ENCODE data around the gene ADRM1.

The ADRM1 gene

GRCh38 chr20:62350098-62350628, 47.4 kb downstream of the ADRM1 start:
- no peak overlapping the region for H3K4me3 ChIP-seq (ENCODE audit: low read depth, low read length)
- DNase-seq (ENCODE audit: low read depth), result no peak
- TF ChIP-seq CTCF (IDR thresholded peaks at IDR 0.05; ENCODE audit: low read depth, low read length, missing control alignments), result no peak

- no peak overlapping the region for H3K4me3 ChIP-seq (ENCODE audit: low read depth, low read length)
- no peak for DNase-seq (ENCODE audit: low read depth)
- no peak for TF ChIP-seq CTCF (IDR thresholded peaks at IDR 0.05; ENCODE audit: low read depth, low read length, missing control alignments)
Observed at GRCh38 chr20:62350629-62351422, 48.0 kb downstream of the ADRM1 start.

GRCh38 chr20:62351469-62352401, 48.9 kb downstream of the ADRM1 start:
- no peak overlapping the region for H3K4me3 ChIP-seq (ENCODE audit: low read depth, low read length)
- TF ChIP-seq CTCF (IDR thresholded peaks at IDR 0.05; ENCODE audit: low read depth, low read length, missing control alignments), result no peak
- no peak for DNase-seq (ENCODE audit: low read depth)

DNA sequence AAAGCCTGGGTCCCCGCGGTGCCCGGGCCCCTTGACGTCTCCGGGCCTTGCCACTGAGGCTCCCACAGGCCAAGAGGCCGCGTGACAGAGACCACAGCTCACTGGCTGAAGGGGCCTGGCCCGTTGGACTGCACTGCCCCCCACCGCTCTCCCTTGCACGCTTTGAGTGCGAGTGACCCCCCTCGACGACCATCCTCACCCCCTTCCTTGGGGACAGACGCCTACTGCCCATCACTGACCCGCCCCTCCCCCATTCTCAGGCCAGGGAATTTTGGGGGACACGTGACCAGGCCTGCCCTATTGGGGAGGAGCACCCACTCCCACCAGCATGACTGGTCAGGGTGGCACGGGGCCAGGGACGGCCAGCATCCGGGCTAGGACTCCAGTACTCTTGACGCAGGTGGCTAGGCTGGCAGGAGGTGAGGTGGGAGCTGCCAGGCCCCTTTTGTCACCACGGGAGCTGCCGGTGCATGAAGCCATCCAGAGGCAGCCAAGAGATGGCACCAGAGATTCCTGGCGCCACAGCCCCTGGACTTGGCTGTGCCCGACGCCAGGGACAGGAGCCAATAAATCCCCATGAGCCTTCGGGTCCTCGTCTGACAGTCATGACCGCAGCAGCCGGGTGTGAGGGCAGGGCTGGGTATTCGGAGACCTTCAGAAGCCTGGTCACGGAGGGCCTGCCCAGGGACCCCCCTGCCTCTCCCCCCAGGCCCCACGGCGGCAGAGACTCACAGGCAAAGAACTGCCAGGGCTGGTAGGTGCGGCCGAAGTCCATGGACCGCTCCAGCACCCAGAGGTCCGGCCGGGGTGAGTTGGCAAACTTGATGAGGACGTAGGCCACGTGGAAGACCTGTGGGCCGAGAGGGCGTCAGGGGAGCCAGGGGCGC, 49.8 kb downstream of the ADRM1 start:
- no peak for DNase-seq (ENCODE audit: low read depth)
- no peak for TF ChIP-seq CTCF (IDR thresholded peaks at IDR 0.05; ENCODE audit: low read depth, low read length, missing control alignments)

GRCh38 chr20:62353289-62354030, 50.7 kb downstream of the ADRM1 start:
- no peak overlapping the region for H3K4me3 ChIP-seq (ENCODE audit: low read depth, low read length)
- DNase-seq (ENCODE audit: low read depth), result no peak
- no peak for TF ChIP-seq CTCF (IDR thresholded peaks at IDR 0.05; ENCODE audit: low read depth, low read length, missing control alignments)

More for the DNA sequence above, 49.8 kb downstream of the ADRM1 start:
- H3K4me3 ChIP-seq (ENCODE audit: low read depth, low read length), result no peak overlapping the region

Measured in GM12864 (cell line).